ENCODE data around the gene TADA2B.

GRCh38 chr4:7023486-7023885, 19.7 kb upstream of the TADA2B start:
- TF ChIP-seq CTCF (IDR thresholded peaks at IDR 0.05; ENCODE audit: poor library complexity) (no peak), EZH2phosphoT487 (IDR thresholded peaks at IDR 0.05; ENCODE audit: low read depth, severe bottlenecking, unreplicated experiment) (no peak)

Measured in hepatocyte (in vitro differentiated cells).